Ramos (cell line): Measurements from ENCODE around the gene PDE2A.

Source experiments
- in situ Hi-C: fragments of 300-500 bp; cut with MboI; formaldehyde crosslinking; loops from one replicate; pipeline ENCODE4 v1.14.3; 2022; ENCODE audit warnings: low sequenced_read_pairs; ENCODE audit not compliant: unreplicated experiment

Gene PDE2A

DNA sequence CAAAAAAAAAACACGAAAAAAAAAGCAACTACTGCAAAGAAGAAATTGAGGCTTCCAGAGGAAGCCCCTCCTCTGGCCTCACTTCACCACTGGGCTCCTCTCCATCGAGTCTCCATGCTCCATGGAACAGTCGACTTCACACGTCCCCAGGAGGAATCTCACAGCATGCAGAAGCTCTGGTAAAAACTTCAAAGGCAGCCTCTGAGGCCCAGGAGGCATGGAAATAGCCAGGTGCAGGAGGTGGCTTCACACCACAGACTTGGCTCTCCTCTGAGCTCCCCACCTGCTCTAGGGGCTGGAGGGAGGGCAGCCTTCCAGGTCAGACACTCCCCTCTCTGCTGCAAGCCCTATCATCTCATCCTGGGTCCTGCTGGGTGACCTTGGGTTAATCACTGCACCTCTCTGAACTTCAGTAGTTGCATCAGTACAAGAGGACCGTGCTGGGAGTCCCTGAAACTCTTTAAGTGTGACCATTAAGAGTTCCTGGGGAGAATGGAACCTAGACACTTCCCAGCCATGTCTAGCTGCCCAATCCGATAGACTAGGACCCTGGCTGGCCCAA lies 8.2 kb downstream of the PDE2A start:
- in situ Hi-C loops, result no loop called here

DNA sequence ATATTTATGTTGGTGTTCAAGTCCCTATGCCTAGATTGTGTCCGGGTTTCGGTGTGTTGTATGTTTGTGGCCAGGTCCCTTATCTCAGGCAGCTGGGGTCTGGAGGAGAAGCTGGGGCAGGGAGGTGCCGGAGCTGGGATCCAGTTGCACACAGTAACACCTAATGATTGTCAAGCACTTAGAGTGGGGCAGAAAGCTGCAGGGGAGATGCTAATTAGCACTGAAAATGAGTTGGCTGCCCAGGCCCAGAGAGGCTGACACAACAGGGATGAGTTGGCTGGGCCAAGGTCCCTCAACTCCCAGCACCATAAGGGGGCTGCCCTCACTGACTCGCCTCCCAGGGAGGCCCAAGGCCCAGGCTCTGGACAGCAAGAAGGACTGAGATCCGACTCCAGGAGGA lies 12.2 kb downstream of the PDE2A start:
- in situ Hi-C loops, result no loop called here

DNA sequence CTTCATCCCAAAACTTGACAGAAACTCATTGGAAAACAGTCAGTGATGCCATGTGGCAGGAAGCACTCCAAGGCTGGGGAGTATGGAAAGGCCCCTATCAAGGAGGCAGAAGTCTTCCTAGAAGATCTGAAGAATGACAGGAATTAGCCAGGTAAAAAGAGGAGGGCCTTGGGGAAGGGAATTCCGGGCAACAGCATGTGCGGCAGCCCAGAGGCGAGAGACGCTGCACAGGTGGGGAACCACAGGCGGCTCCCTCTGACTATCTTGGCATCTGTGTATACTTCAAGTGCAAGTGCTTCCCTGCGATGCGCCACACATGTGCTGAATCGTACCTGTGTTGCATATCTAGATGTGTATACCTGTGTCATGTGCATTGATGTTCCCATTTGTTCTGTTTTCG lies 12.7 kb downstream of the PDE2A start:
- in situ Hi-C loops, result no loop called here

DNA sequence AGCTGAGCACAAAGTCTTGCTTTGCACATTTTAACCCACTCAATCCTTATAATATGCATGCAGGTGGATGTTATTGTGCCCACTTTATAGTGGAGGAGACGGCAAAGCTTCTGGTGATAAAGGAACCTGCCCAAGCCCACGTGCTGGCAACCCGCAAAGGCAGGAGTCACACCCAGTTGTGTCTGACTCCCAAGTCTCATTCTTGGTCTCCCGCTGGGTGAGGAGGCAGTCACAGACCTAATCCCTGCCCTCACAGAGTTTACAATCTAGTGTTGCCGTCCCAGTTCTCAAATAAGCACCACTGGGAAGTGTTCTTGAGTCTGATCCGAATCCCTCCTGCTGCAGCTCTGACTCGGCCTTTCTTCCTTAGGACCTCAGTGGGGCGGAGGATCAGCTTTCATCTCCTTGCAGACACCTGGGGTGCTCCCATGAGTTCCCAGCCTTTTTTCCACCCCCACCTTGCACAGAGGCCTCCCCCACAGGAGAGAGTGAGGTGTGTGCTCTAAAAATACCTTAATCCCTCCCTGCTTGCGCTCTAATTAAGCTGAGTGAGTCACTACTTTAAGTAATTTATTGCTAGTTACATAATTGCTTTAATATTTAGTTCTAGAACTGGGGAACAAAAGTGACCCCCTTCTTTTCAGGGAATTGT lies 15.1 kb downstream of the PDE2A start:
- in situ Hi-C loops, result no loop called here

DNA sequence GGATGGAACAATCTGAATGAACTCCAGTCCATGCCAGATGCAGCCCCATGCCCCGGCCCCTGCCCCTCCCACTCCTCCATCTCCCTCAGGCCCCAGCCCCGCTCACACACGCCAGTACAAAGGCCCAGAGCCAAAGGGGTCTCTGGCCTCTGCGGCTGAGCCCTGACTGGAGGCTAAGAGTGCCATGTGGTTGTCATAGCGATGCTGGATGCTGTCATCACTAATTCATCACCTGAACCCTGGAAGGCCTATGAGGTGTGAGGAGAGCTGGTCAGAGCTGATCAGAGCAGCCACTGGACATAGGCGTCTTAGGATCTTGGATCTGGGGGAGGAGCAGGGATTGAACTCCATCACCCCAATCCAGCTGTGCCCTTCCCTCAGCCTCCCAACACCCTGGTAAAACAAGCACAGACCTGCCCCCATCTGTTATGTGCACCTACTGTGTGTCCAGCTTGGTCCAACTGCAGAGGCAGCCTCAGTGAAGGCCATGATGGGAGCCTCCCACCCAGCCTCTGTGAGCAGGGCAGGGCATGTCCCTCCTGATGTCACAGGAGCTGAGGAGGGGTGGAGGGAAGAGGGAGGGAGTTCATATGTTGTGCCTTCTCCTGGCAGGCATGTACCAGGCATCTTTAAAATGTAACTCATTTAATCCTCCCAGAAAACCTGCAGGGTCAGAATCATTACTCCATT lies 16.7 kb downstream of the PDE2A start:
- in situ Hi-C loops, result no loop called here

DNA sequence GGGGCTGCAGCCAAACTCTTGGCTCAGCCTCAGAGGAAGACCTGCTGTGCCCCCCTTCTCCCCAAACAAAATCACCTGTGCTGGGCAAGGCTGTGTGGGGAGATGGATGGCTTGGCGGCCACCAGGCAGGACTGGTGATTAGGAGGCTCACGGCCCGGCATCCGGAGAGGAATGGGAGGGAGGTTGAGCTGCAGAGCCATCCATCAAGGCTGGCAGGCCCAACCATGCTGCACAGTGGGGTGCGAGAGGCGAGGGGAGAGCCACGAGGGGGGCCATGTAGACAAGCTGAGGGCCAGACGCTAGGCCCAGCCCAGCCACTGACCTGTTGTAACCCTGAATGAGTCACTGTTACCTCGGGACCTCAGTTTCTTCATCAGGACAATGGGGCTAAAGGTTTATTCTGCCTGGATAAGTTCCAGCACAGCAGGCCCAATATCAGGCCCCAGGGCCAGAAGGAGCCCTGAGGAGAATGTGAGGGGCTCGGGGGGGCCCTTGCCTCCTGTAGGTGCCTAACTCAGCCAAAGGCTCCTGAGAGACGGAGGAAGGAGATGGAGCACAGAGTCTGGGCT lies 18.2 kb downstream of the PDE2A start:
- in situ Hi-C loops, result no loop called here

DNA sequence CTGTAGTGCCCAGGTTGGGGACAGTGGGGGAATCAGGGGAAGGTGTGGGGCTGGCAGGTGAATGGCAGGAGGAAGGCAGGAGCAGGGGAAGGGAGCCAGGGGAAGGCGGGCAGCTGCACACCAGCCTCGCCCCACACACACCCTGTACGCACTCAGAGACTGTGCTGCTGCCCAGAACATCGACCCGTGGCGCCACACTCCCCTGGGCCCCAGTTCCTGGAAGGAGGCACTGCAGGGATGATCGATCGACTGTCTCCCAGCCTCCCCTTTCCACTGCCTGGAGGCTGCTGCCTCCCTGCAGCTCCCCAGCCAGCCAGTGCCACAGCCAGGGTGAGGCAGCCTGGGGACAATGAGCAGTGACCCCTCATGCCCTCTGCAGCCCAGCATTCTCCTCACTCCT lies 19.2 kb downstream of the PDE2A start:
- in situ Hi-C loops, result no loop called here

DNA sequence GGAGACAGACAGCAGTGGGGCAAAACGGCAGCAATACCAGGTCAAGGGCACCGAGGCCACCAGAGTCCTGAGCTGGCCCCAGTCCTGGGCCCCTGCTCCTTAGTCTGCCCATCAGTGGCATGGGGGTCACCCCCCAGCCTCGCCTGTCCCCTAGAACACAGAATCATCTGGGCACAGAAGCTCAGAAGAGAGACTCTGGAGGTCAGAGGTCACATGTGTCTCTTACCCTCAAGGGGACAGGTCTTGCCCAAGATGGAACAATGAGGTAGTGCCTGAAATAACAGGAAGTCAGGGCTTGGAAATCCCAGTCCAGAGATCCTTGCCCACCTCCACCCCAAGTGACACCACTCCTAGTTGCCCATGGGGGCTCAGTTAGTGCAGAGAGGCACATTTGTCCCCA lies 20.6 kb downstream of the PDE2A start:
- in situ Hi-C loops, result no loop called here

DNA sequence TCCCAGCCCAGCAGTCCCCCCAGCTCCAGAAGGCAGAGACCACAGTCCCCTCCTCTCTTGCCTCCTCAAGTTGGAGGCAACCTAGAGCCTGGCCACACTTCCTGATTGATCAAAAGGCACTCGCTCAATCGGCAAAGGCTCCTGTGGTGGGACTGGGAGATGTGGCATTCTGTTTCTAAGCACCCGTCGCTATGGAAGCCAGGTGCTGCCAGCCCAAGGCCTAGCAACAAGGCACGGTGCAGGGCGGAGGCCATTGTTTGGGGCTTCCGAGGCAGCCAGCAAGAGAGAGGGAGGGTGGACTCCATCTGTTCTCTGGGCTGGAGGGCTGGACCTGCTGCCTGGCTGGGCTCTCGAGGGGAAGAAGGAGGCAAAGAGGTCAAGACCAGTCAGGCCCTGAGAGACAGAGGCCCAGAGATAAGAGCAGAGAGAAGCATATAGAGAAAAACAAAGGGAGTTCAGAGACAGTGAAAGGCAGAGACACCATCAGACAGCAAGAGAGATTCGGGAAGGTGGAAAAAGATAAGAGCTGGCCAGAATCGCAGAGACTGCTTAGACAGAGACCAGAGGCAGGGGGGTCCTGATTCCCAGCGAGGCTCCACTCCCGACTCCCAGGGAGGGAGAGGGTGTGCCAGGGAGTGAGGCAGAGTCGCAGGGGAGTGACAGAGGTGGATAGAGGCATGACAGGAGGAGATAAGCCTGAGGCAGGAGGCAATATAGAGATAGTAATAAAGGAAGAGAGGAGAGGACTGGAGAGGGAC lies 21.2 kb downstream of the PDE2A start:
- in situ Hi-C loops, result no loop called here

DNA sequence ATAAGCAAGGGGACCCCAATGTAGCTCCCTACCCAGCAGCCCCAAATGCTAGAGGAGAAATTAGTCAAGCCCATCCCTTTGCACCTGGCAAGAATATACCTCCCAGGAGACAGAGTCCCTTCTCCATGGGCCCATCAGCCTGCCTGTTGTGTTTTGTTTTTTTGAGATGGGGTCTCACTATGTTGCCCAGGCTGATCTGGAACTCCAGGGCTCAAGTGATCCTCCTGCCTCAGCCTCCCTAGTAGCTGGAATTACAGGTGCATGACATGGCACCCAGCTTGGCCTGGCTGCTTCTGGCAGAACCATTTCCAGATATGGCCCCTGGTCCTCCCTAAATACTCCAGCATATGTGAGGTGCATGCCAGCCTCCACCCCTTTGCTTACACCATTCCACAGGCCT lies 22.1 kb downstream of the PDE2A start:
- in situ Hi-C loops, result no loop called here

DNA sequence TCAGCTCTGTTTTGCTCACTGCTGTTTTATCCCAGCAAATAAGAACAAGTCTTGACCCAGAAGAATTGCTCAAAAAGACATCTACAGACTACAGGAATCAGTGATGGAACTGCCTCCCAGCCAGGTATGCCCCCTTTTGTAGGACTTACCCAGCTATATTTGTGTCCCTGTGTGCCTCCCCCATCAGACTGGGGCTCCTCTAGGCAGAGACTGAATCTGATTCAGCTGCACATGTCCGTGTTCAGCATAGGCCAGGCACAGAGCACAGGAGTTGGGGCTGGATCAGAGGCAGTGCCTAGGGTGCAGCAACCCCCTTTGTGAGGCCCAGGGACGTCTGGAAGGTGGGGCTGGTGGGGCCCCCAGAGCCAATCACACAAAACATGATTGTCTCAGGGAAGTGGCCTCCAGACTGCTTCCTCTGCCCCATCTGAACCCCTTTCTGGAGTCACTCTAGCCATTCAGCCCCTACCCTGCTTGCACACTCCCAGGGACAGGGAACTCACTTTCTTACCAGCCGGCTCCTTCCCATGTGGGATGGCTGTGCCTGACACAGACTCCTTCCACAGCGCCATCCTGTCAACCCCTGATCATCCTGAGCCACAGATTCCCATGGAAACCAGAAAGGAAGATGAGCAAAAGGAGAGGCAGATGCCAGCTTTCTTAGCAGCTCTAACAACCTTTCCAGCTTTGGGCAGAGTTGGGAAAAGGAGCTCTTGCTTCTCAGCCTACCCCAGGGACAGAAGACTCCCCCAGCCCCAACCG lies 24.8 kb downstream of the PDE2A start:
- in situ Hi-C loops, result loop anchor here (5.0 kb wide), 1 partner anchor 62 kb away; no protein-coding TSS in a partner anchor

DNA sequence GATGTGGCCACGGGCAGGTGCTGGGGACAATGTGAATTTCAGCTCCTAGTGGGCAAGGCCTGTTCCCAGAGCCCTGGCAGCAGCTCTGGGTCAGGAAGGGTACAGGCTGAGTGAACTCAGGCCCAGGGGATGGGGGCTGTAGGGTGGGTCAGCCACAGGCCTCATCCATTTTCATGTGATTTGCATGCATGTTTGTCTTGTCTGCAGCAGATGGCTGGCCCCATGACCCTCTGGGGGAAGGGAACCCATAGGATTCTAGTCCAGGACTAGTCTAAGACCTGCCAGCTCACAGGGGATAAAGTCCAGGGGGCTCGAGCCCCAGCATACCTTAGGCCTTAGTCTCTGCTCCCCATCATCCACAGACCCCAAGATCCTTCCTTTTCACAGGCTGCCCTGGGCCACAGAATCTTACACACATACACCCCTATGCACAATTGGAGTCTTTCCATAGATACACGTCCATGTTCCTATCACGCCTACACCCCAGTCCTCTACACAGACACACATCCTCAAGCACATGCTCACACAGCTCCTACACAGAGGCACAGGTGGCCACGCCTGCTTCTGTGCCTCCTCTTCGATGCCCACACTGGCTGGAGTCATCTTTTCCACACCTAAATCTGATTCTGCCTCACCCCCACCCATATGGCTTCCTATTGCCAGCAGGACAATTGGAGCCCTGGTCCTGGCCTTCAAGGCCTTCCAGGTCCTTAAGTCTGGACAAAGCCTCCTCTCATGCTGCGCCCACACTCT lies 25.7 kb downstream of the PDE2A start:
- in situ Hi-C loops, result loop anchor here (5.0 kb wide), 1 partner anchor 61 kb away; no protein-coding TSS in a partner anchor

DNA sequence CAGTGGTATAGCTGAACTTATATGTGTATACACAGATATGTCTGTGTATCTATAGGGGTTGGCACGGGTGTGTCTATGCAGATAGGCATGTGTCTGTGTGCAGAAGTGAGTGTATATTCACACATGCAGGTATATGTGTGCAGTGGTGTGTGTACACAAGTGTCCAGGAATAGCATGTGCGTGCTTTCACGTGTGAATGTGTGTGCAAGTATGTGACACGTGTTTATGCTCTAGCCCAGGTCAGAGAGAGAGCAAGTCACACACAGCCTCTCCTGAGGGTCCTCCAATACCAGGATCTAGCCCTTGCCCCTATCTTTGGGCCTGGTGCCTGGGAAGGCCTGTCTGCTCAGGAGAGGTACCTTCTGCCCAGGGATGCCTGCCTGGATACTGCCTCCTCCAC lies 26.3 kb downstream of the PDE2A start:
- in situ Hi-C loops, result loop anchor here (5.0 kb wide), 1 partner anchor 61 kb away; no protein-coding TSS in a partner anchor

DNA sequence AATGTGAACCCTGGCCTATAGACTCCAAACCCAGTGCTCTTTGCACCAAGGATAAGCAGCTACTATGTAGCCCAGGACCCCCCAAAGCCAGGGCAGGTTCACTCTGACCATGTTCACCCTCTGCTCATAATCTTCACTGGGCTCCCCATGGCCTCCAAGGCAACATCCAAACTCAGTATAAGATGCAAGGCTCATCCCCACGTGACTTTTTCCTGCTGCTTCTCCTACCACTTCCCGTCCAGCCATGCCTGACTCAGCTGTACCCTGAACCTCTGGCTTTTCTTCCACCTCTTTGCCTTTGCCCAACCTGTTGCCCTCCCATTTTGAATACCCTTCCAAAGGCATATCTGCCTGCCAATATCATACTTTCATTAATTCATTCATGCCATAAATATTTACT lies 27.8 kb downstream of the PDE2A start:
- in situ Hi-C loops, result loop anchor here (5.0 kb wide), 1 partner anchor 59 kb away; no protein-coding TSS in a partner anchor

DNA sequence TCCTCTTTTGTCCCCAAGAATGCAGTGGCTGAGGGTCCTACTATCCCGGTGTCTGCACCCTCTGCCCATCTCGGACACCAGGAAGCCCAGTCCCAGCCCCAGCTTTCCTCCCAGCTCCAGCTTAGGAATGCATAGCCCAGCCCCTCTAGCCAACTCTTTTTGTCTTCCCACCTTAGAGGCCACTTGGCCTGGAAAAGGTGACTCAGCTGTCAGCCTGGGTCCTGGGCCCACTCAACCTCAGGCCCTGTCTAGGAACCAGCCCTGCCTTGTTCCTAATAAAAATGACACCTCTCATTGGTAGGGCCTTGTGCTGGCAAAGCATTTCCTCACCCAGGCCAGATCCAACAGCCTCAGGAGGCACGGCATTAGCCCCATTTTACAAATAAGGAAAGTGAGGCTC lies 28.2 kb downstream of the PDE2A start:
- in situ Hi-C loops, result loop anchor here (5.0 kb wide), 1 partner anchor 59 kb away; no protein-coding TSS in a partner anchor

DNA sequence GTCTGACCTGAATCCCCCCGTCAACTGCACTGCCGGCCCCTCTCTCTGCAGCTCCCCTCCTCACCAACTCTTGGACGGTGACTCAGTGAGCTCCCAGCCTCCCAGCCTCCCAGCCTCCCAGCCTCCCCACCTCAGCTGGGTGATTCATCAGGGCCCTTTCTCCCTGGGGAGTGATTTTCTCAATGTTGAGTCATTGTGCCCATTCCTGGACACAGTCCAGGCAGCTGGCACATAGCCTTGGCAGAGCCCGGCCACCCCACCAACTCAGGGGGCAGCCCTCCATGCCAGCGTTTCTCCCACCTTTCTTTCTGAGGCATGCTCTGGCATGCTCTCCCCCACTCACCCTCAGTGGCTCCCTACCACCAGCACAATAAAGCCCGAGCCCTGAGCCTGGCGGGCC lies 30.7 kb downstream of the PDE2A start:
- in situ Hi-C loops, result no loop called here

DNA sequence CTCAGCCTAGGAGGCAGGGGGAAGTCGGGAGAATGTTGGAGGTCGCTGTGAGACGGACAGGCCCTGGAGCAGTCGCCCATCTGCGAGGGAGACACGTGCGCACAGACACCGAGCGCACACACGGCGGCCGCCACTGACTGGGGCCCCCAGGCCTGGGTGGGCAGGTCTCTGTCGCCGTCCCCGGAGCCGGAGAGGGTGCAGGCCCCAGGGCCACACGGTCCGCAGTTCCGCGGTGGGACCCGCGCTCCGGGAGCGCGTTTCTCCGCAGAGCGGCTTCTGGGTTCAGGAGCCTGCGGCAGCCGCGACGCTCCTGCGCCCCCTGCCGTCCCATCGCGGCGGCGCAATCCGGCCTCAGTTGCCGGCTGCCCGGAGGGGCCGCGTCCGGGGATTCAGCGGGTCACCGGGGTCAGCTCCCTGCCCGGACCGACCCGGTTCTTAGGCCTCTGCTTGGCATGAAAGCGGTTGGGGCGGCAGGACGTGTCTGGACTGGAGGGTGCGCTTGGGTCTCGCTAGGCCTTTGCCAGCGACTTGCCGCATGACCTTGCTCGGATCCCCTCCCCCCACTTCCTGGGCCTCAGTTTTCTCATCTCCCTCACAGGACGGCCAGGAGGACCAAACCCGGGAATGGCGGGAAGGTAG lies 31.2 kb downstream of the PDE2A start:
- in situ Hi-C loops, result no loop called here

DNA sequence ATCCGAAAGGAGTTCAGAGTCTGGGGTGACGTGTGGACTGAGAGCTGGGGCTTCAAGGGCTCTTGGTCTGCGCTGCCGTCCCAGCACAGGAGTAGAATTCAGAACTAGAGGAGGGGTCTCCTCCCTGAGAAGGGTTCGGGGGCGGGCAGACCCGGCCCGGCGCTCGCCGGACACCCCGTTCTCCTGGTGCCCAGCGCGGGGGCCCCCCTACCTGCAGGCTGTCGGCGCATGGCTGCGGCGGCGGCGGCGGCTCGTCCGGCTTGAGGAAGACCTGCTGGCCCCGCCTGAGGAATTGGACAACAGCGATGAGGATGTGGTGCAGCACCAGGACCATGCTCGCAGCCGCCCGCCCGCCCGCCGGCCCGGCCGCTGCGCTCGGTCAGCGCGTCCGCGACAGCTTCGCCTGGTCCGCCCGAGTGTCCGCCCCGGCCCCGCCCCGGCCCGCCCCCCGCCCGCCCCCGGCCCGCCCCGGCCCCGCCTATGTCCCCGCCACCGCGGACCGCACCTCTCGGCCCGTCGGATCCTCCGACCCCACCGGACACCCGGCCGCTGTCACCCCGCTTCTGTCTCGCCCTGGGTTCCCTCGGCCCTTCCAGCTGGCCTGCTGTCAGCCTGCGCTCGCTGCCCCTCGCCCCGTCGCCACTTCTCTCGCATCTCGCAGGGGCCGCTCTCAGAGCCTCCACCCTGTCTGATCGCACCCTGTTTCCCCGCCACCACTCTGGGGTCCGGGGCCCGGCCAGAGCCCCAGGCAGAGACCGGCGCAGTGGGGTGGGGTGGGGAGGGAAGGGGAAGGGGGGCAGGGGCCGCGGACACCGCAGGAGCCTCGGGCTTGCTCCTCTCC lies 32.0 kb downstream of the PDE2A start:
- in situ Hi-C loops, result no loop called here
